Head of caudate nucleus (tissue), 42 donors: ENCODE data around the gene AGXT2.
A peak's percentile ranks its signal among the peaks of the same experiment; 100 is the strongest.
"Not testable (repeated sequence)": the region's sequence is repeated elsewhere in the genome, so short reads cannot be mapped to it uniquely, and the experiment has no call there.

Experiments used
- DNase-seq, 42 donors: peaks; one replicate each; pipeline versions ENCODE4 v3.0.0 to v3.0.0-alpha.2; 2020 to 2021; ENCODE audit warnings: mixed read lengths in 7 of 42
- intact Hi-C: fragments of 100-400 bp; cut with DNase I; formaldehyde crosslinking; loops from one replicate; pipeline ENCODE4 v1.15.0; 2022

The AGXT2 gene

DNA sequence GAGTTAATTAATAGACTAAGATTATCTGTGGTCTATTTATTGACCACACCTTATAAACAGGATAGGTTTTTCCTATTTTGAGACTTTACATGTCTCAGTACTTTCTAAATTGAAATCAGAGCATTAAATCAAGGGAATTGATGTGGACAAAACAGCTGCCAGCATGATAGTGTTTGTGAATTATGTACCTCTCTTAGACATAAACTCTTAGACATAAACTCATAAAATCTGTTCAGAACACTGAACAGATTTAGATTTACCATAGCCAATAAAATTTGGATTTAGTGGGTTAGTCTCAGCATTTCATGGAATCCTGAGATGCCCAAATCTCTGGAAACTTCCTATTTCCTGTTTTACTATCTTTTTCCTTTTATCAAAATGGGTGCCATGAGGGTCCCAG is 11.5 kb upstream of the AGXT2 start:
- intact Hi-C loops, result no loop called here
- no peak for DNase-seq

GRCh38 chr5:35058374-35058788 is 10.6 kb upstream of the AGXT2 start:
- DNase-seq, result peak in 1 of 42 donors; percentile 3
- intact Hi-C loops, result no loop called here

- DNase-seq, result no peak
- intact Hi-C loops, result no loop called here
These were observed 8.9 kb upstream of the AGXT2 start for GRCh38 chr5:35056686-35057085.

GRCh38 chr5:35052838-35053237 is 5.1 kb upstream of the AGXT2 start:
- intact Hi-C loops, result no loop called here
- DNase-seq, result no peak

DNA sequence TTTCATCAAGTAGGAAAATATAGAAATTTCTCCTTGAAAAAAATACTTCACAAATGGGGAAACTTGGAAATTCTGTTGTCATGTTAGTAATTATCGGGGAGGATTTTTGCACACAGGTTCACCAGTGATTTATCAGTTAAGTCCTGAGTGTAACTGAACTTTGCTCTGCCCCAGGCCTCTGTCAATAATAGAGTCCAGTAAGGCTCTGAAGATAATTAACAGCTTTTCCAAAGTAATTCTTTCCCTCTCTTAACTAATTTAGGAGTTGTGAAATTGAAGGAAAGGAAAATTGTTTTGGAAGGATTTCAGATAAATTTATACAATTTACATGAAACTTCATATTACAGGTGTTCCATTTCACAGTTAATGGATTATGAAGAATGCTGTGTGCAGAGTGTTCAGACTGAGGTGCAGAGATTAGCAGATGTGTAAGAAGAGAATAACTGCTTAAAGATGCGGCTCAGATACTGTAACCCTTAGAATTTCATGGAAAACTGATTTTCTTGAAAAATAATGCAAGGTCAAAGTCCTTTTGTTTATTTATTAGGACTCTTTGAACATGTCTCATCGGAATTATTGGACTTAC is 2.9 kb upstream of the AGXT2 start:
- no peak for DNase-seq
- intact Hi-C loops, result no loop called here

DNA sequence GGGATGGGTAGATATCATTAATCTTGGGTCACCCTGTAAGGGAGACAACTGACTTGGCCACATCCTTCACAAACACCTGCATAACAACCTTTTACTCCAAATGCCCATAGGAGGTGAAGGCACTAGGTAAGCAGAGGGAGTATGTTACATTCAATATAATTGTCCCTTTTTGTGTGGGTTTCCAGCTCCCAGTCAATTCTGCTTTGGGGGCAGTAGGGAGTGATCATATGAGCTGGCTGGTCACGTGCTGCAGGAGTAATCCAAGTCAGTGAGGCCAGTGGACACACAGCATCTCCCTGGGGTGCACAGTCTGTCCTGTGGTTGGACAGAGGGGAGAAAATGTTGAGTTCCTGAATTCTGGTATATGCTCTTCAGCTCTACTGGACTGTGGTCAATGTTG is 1.2 kb upstream of the AGXT2 start:
- no peak for DNase-seq
- intact Hi-C loops, result no loop called here

DNA sequence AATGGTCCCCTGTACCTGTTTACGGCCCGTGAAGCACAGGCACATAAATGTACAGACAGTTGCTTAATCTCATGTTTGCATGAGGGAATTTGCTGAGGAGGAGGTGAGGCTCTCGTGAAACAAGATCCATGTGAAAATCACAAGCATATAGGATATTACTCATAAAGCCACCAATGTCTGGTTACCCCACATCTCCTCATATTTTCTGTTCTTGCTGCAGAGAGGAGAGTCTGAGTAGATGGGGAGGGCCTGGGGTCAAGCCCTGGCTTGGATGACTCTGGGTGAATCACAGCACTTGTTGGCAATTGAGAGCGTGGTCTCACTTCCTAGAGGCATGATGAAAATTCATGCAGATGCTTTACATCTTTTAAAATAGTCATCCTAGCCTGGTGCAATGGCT is 975 bp downstream of the AGXT2 start:
- no peak for DNase-seq
- intact Hi-C loops, result no loop called here

GRCh38 chr5:35045280-35045679 is 2.5 kb downstream of the AGXT2 start:
- DNase-seq, result no peak
- intact Hi-C loops, result no loop called here

GRCh38 chr5:35044649-35045048 is 3.1 kb downstream of the AGXT2 start:
- intact Hi-C loops, result no loop called here

GRCh38 chr5:35042781-35043180 is 5.0 kb downstream of the AGXT2 start:
- no peak for DNase-seq
- intact Hi-C loops, result no loop called here

More at GRCh38 chr5:35044649-35045048, 3.1 kb downstream of the AGXT2 start:
- DNase-seq, result no peak

DNA sequence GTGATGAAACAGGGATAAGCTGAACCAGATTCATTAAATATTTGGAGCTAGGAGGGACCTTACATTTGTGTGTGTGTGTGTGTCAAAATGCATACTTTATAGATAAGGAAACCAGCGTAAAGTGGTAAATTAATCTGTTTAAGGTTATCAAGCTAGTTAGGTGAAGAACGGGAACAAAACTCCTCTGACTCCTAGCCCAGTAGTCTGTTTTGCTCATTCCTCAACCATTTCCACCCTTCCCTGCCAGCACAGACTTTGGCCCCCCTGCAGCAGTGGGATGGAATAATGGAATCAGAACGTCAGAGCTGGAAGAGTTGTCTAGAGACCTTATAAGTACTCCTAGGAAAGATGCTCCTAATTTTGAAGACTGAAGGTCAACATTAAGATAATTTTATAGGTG is 6.5 kb downstream of the AGXT2 start:
- intact Hi-C loops, result no loop called here
- DNase-seq, result no peak

DNA sequence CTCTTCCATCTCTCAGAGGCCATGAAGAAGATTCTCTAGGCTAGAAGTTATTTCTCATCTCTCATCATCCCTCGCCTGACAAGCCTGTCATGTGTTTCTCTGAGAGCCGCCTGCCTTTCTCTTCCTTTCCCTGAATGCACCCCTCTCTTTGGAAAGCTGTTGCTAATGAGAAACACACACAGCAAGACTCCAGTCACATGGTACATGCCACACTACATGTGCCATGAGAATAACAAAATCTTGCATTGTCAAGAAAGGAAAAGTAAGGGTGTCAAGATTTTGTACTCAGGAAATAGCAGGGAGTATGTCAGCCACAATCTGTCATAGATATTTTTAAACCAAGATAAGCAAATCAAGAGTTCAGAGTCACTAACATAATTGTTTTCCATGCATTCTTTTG is 8.9 kb downstream of the AGXT2 start:
- intact Hi-C loops, result no loop called here
- DNase-seq, result no peak

DNA sequence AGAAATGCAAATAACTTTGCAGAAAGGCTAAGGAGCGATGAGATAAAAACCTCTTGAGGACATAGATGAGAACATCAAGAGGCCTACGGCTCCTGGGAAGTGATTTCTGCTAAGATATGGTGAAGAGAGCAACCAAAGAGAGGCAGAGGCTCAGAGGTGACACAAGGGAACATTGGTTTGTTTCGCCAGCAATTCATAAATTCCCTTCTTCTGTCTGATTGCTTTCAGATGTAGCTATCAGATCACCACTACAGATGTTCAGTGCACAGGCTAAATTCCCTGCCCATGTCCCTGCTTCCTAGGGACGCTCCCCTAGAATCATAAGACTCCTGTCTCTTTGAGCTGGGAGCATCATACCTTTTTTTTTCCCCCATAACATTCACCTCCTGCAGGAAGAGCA is 11.2 kb downstream of the AGXT2 start:
- no peak for DNase-seq
- intact Hi-C loops, result no loop called here

GRCh38 chr5:35035929-35036328 is 11.8 kb downstream of the AGXT2 start:
- DNase-seq, intact Hi-C loops: not testable (repeated sequence)

DNA sequence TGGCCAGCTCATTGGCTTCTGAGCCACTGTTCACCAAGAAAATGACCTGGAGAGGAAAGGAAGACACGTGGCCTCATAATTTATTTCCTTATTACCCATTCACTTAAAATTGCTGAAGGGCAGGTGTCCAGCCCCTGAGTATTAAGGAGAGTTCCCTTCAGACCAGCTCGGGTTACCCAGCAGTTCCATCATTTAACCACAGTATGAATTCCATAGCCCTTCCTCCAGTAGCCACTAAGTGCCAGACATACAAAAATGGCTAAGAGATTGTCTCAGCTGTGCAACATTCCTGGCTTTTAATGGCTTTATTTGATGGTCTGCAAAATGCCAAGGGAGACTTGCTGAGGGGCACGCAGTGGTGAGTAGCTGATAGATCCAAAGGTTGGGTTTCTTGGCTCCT is 12.5 kb downstream of the AGXT2 start:
- intact Hi-C loops, result no loop called here
- DNase-seq, result no peak

DNA sequence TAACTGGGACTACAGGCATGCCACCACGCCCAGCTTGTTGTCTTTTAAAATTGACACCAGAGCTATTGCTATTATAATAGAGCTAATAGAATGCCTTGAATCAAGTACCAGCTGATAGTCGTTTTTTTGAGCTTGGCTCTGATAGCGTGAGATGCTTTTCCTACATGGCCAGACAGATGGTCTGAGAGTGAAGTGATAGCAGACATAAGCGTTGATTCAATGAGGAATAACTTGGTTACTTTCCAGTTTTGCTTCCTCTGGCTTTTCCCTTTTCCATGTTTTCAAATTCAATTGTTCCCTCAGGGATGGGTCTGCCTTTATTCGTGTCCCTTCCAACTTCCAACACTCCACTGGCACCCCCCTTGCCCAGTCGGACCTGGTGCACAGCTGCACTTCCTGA is 15.4 kb downstream of the AGXT2 start:
- DNase-seq, result no peak
- intact Hi-C loops, result no loop called here

GRCh38 chr5:35031276-35031675 is 16.5 kb downstream of the AGXT2 start:
- intact Hi-C loops, result no loop called here
- no peak for DNase-seq

DNA sequence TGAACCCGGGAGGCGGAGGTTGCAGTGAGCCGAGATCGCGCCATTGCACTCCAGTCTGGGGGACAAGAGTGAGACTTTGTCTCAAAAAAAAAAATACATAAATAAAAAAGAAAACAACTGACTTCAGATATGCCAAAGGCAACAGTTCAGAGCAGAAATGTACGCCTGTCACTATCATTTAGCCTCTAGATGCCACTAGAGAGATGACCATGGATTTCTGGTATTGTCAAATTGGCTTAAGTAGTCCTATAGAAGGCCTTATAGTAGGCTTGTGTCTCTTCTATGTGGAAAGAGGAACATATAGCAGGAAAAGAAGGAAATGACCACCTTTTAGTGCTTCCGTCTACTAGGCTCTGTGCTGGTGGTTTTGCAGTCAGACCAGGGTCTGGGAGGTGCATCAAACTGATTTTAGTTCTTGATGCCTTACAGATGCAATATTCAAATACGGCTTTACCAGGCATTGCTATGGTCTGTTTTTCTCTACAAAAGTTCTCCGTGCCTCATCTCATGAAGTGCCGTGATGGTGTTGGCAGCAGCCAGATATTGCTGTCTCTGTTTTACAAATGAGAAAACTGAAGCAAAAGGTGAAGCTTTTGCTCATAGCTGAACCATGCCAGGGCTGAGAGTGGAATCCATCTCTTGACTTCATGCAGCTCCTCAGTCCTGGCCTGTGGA is 17.2 kb downstream of the AGXT2 start:
- no peak for DNase-seq
- intact Hi-C loops, result no loop called here

DNA sequence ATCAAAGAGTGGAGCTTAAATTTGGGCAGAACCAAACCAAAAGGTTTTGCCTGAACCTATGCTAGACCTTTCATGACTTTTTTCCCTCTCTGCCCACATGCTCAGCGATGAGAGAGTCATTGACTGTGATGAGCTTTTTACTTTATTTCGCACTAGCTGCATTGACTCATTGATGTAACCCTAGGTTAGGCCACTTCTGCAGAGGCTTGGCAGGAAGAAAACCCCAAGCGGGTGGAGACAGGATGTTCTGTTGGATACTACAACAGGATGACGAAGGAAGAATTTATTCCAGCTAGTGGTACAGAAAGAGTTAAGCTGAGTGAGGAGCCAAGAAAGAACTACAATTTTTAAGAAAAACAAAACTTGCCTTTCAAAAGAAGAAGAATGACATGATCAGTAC is 18.4 kb downstream of the AGXT2 start:
- intact Hi-C loops, result no loop called here
- no peak for DNase-seq

- intact Hi-C loops, result no loop called here
- DNase-seq, result no peak
These were observed 20.8 kb downstream of the AGXT2 start for GRCh38 chr5:35026941-35027340.

DNA sequence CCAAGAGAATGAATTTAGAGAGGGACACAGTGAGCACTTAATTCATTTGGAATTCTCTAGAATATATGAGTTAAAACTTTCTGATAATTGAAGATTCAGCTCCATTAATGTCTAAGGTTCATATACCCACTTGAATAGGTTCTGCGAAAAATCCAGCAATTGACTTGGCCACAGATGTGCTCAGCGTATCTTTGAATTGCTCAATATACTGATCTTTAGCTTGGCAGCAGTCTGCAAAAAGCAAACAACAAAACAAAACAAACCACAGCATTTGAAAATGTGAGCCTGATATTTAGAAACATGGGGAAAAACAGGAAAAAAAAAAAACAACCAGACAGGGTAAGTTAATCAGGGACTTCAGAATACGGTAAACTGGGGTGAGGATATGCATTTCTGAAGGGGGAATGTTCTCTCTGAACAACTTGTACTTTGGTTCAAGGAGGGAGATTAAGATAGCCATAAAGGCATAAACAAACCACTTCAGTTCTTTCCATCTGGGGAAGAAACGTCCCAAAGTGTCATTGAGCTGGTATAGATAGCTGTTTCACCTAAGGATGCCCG is 21.4 kb downstream of the AGXT2 start:
- intact Hi-C loops, result no loop called here
- DNase-seq, result no peak
